Skeletal muscle satellite cell (primary cell): ENCODE measurements around the gene MAP3K12.
"Not testable (repeated sequence)": the region's sequence is repeated elsewhere in the genome, so short reads cannot be mapped to it uniquely, and the experiment has no call there.

Source experiments
- H3K27me3 ChIP-seq: 2 replicates; pipeline ENCODE4 v1.7.0; 2013; ENCODE audit warnings: low read length; ENCODE audit not compliant: control insufficient read depth, insufficient read depth
- H3K36me3 ChIP-seq: 2 replicates; pipeline ENCODE4 v1.7.0; 2013; ENCODE audit warnings: mild to moderate bottlenecking, control low read depth, low read length; ENCODE audit not compliant: insufficient read depth
- H3K4me1 ChIP-seq: 2 replicates; pipeline ENCODE4 v1.7.0; 2013; ENCODE audit warnings: low read length; ENCODE audit not compliant: control insufficient read depth, insufficient read depth
- H3K4me2 ChIP-seq: 2 replicates; pipeline ENCODE4 v1.7.0; 2013; ENCODE audit warnings: mild to moderate bottlenecking, low read length
- H3K4me3 ChIP-seq: 2 replicates; pipeline ENCODE4 v1.7.0; 2013; ENCODE audit warnings: low read length
- H3K9ac ChIP-seq: 2 replicates; pipeline ENCODE4 v1.7.0; 2013; ENCODE audit warnings: mild to moderate bottlenecking, low read depth, low read length, moderate library complexity
- H3K9me3 ChIP-seq: replicated peaks from 2 replicates; pipeline ENCODE4 v1.7.0; 2013; ENCODE audit warnings: mild to moderate bottlenecking, control low read depth, low read length

MAP3K12 gene

GRCh38 chr12:53461591-53461990 lies 37.7 kb downstream of the MAP3K12 start:
- H3K36me3 ChIP-seq: peaks cover 99% of the 10 kb centered on the region

GRCh38 chr12:53461059-53461458 lies 38.2 kb downstream of the MAP3K12 start:
- H3K4me3 ChIP-seq: no peak overlapping the region
- no peak overlapping the region for H3K4me2 ChIP-seq
- no peak overlapping the region for H3K9ac ChIP-seq
- H3K9me3 ChIP-seq: no peaks in the 10 kb centered on the region
- H3K4me1 ChIP-seq: no peaks in the 10 kb centered on the region
- peaks cover 99% of the 10 kb centered on the region for H3K36me3 ChIP-seq
- H3K27me3 ChIP-seq: no peaks in the 10 kb centered on the region

More at GRCh38 chr12:53461591-53461990, 37.7 kb downstream of the MAP3K12 start:
- H3K9me3 ChIP-seq: no peaks in the 10 kb centered on the region
- no peaks in the 10 kb centered on the region for H3K4me1 ChIP-seq
- no peak overlapping the region for H3K4me3 ChIP-seq
- no peak overlapping the region for H3K9ac ChIP-seq
- H3K27me3 ChIP-seq: no peaks in the 10 kb centered on the region
- no peak overlapping the region for H3K4me2 ChIP-seq

DNA sequence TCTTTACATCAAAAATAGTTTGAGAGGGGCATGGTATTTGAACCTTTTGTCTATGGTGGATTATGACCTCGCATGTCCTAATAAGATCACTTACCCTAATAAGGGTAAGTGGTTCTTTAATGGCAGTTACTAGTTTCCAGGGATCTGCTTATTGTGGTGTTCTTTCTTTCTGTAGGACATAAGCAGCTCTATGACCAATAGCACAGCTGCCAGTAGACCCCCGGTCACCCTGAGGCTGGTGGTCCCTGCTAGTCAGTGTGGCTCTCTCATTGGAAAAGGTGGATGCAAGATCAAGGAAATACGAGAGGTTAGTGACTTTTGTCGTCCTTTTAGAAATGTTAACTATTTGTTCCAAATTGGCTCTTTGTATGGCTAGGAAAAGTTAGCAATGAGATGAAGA lies 40.2 kb downstream of the MAP3K12 start:
- Histone ChIP-seq H3K36me3 (peaks cover 99% of the 10 kb centered on the region), H3K9ac (no peak overlapping the region), H3K4me1 (peaks cover 8% of the 10 kb centered on the region), H3K9me3 (no peaks in the 10 kb centered on the region), H3K27me3 (no peaks in the 10 kb centered on the region), H3K4me2 (no peak overlapping the region), H3K4me3 (no peak overlapping the region)

GRCh38 chr12:53456654-53457366 lies 42.4 kb downstream of the MAP3K12 start:
- no peaks in the 10 kb centered on the region for H3K9me3 ChIP-seq
- H3K36me3 ChIP-seq: peaks cover 90% of the 10 kb centered on the region

DNA sequence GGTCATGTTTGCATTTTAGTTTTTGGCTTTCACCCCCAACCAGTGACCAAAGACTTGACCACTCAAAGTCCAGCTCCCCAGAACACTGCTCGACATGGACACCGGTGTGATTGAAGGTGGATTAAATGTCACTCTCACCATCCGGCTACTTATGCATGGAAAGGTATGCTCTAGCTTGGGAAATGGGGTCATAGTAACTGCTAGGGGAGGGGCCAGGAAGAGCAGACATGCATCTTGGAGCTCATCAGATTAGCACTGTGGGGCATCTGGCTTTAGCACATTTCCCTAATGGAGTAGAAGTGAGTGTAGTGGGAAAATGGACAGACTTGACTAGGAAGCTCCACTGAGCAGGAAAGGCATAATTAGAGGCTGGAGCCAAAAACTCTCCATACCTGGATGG lies 44.6 kb downstream of the MAP3K12 start:
- H3K4me3 ChIP-seq: peak overlapping the region; percentile 98
- no peaks in the 10 kb centered on the region for H3K27me3 ChIP-seq
- H3K9ac ChIP-seq: peak overlapping the region; percentile 100
- no peaks in the 10 kb centered on the region for H3K9me3 ChIP-seq
- peaks cover 69% of the 10 kb centered on the region for H3K36me3 ChIP-seq
- peaks cover 16% of the 10 kb centered on the region for H3K4me1 ChIP-seq
- H3K4me2 ChIP-seq: peak overlapping the region; percentile 98

More at GRCh38 chr12:53456654-53457366, 42.4 kb downstream of the MAP3K12 start:
- H3K27me3 ChIP-seq: no peaks in the 10 kb centered on the region
- peaks cover 16% of the 10 kb centered on the region for H3K4me1 ChIP-seq
- no peak overlapping the region for H3K4me2 ChIP-seq
- no peak overlapping the region for H3K4me3 ChIP-seq
- H3K9ac ChIP-seq: no peak overlapping the region

GRCh38 chr12:53453953-53454640 lies 45.2 kb downstream of the MAP3K12 start:
- H3K36me3 ChIP-seq: peaks cover 63% of the 10 kb centered on the region
- H3K4me3 ChIP-seq: peak overlapping the region; percentile 98
- H3K4me1 ChIP-seq: peaks cover 16% of the 10 kb centered on the region
- H3K27me3 ChIP-seq: no peaks in the 10 kb centered on the region
- H3K4me2 ChIP-seq: peak overlapping the region; percentile 98
- H3K9ac ChIP-seq: peak overlapping the region; percentile 100
- H3K9me3 ChIP-seq: no peaks in the 10 kb centered on the region

- Histone ChIP-seq H3K36me3 (peaks cover 52% of the 10 kb centered on the region), H3K9me3 (no peaks in the 10 kb centered on the region), H3K4me3 (peak overlapping the region; percentile 98), H3K9ac (peak overlapping the region; percentile 100), H3K27me3 (no peaks in the 10 kb centered on the region), H3K4me2 (peak overlapping the region; percentile 98), H3K4me1 (peaks cover 16% of the 10 kb centered on the region)
Measured at GRCh38 chr12:53452159-53453077, 46.8 kb downstream of the MAP3K12 start.

GRCh38 chr12:53451661-53452158 lies 47.5 kb downstream of the MAP3K12 start, which contains the start of gene PCBP2:
Gene PCBP2 (plus strand): TSS chr12:53452102. CDS start chr12:53454801, 2,699 bp downstream.
- Histone ChIP-seq H3K9me3 (no peaks in the 10 kb centered on the region), H3K36me3 (peaks cover 46% of the 10 kb centered on the region), H3K27me3 (no peaks in the 10 kb centered on the region), H3K9ac (peak within 1 kb of the TSS; percentile 100), H3K4me1 (peaks cover 16% of the 10 kb centered on the region), H3K4me2 (peak within 1 kb of the TSS; percentile 98), H3K4me3 (peak within 1 kb of the TSS; percentile 98)

DNA sequence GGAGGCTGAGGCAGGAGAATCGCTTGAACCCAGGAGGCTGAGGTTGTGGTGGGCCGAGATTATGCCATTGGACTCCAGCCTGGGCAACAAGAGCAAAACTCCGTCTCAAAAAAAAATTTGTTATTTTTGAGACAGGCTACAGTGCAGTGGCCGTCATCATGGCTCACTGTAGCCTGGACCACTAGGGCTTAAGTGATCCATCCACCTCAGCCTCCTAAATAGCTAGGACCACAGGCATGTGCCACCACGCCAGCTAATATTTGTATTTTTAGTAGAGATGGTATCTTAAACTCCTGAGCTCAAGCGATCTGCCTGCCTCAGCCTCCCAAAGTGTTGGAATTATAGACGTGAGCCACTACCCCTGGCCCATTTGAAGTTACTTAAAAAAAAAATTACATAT lies 48.3 kb downstream of the MAP3K12 start:
- Histone ChIP-seq H3K27me3 (no peaks in the 10 kb centered on the region), H3K9me3 (no peaks in the 10 kb centered on the region), H3K4me2 (no peak overlapping the region), H3K9ac (no peak overlapping the region), H3K4me3 (no peak overlapping the region), H3K4me1 (peaks cover 16% of the 10 kb centered on the region), H3K36me3 (peaks cover 38% of the 10 kb centered on the region)

GRCh38 chr12:53444593-53445325 lies 54.5 kb downstream of the MAP3K12 start:
- H3K36me3 ChIP-seq: peaks cover 27% of the 10 kb centered on the region
- not testable (repeated sequence) for H3K4me3 ChIP-seq, H3K9ac ChIP-seq

More at GRCh38 chr12:53444593-53445325, 54.5 kb downstream of the MAP3K12 start:
- H3K27me3 ChIP-seq, H3K9me3 ChIP-seq, H3K4me2 ChIP-seq: not testable (repeated sequence)
- H3K4me1 ChIP-seq: peaks cover 17% of the 10 kb centered on the region
